Astrocyte of the cerebellum (primary cell): ENCODE results near the gene SLC18A3.

ENCODE experiments used
- DNase-seq: peaks from one replicate; pipeline ENCODE4 v3.0.0-alpha.2; 2011; ENCODE audit warnings: low read depth
- H3K4me3 ChIP-seq: 2 replicates; pipeline ENCODE4 v1.5.1; 2011; ENCODE audit warnings: mild to moderate bottlenecking, low read depth, low read length, moderate library complexity
- in situ Hi-C: cut with HindIII; loops from 2 replicates; pipeline ENCODE4 v1.10.0; 2017; ENCODE audit warnings: low sequenced_read_pairs
- TF ChIP-seq, protein P1 (sequence below): IDR thresholded peaks from 2 replicates; pipeline ENCODE4 v1.5.1; 2012; ENCODE audit warnings: low read length, low read depth, moderate library complexity, mild to moderate bottlenecking; ENCODE audit errors: missing control alignments

SLC18A3 gene

DNA sequence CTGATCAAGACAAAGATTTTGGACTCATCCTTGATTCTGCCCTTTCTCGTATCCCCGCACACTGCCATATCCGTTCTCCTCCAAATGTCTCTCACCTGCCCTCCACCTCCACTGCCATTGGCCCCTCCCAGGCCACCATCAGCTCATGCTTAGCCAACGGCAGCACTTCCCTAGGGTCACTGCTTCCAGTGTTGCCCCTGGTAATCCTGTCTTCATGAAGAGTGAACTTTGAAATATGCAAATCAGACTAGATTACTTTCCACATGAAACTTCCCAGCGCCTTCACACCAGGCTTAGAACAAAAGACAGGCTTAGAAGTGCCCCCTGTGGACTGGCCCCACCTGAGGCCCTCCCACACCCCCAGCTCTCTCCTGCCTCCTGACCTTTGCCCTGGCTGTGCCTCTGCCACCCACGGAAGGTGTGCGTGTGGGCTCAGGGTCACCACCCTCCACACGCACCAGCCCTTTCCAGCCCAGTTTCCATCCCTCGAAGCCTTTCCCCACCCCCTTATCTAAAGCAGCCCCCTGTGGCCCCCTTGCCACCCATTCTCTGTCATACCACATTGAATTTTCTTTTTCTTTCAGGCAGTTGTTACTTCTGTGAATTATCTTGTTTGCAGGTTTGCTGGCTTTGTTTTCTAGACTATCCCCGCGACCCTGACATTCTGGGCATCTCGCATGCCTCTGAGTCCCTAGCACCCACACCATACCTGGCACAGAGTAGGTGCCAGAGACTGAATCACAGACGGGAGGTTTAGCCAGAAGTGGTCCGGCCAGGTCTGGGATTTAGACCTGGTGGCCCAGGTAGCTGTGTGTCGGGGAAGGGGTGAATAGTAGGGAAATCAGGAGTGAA is 42.5 kb downstream of the SLC18A3 start:
- TF ChIP-seq, protein P1, sequence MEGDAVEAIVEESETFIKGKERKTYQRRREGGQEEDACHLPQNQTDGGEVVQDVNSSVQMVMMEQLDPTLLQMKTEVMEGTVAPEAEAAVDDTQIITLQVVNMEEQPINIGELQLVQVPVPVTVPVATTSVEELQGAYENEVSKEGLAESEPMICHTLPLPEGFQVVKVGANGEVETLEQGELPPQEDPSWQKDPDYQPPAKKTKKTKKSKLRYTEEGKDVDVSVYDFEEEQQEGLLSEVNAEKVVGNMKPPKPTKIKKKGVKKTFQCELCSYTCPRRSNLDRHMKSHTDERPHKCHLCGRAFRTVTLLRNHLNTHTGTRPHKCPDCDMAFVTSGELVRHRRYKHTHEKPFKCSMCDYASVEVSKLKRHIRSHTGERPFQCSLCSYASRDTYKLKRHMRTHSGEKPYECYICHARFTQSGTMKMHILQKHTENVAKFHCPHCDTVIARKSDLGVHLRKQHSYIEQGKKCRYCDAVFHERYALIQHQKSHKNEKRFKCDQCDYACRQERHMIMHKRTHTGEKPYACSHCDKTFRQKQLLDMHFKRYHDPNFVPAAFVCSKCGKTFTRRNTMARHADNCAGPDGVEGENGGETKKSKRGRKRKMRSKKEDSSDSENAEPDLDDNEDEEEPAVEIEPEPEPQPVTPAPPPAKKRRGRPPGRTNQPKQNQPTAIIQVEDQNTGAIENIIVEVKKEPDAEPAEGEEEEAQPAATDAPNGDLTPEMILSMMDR, result no peak
- in situ Hi-C loops, result no loop called here

DNA sequence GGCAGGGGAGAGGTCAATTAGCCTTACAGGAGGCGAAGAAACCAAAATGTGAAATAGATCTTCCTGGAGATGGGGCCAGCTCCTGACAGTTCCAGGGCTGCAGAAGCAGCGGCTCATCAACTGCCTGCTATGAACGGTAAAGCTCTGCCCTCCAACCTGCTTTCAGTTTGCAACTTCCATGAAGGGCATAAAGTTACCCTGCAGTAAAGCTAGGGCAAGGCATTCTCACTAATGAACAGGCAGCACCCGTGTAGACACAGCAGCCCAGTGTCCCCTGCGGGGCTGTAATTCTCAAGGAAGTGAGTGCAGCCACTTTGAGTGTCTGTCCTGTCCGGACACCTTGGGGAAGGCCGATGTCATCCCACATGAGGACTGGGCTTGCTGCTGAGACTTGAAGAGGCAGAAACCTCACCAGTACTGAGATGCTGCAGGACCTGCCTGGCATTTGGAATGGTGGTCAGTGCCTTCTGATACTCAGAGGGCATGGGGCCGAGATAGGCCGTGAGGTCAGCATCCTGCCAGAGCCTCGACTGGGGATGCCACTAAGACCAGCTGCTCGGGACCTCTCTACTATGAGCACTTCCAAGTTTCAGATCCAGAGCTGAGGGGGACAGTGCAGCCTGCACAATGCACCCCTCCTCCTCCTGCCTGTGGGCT is 43.3 kb downstream of the SLC18A3 start:
- DNase-seq, result no peak
- TF ChIP-seq, protein P1, result no peak
- no peak overlapping the region for H3K4me3 ChIP-seq
- in situ Hi-C loops, result no loop called here

More for the DNA sequence above, 42.5 kb downstream of the SLC18A3 start:
- no peak for DNase-seq
- no peak overlapping the region for H3K4me3 ChIP-seq

DNA sequence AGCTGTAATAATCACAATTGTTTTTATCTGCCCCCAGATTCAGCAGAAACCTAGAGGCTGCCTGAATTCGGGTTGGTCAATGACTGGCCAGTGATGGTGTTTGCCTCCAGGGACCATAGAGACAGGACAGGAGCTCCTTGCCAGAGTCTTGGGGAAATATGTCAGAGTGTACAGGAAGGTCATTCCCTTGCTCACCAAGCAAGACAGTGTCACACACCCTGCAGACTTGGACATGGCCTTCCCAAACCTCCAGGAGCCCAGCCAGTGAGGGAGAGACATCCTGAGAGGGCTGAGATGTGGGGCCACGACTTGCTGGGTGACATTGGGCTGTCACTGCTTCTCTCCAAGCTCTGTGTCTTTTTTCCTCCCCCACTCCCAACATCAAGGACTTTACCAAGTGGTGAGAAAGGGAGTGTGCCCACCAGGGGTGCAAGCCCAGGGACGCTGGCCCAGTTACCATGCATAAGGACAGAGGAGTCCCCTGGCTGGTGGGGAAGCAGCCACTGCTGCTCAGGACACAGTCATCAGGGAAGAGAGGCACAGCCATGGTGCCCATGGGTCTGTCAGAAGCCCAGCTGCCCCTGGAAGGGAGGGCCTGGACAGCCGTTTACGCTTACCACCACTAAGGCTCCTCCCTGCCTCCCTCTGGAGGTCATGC is 44.1 kb downstream of the SLC18A3 start:
- in situ Hi-C loops, result no loop called here
- DNase-seq, result no peak
- TF ChIP-seq, protein P1, result no peak
- no peak overlapping the region for H3K4me3 ChIP-seq

- in situ Hi-C loops, result loop anchor here (5.0 kb wide), 1 partner anchor 37 kb away; no protein-coding TSS in a partner anchor
- TF ChIP-seq, protein P1, result no peak
- no peak overlapping the region for H3K4me3 ChIP-seq
- no peak for DNase-seq
Observed at GRCh38 chr10:49655099-49655498, 45.0 kb downstream of the SLC18A3 start.

DNA sequence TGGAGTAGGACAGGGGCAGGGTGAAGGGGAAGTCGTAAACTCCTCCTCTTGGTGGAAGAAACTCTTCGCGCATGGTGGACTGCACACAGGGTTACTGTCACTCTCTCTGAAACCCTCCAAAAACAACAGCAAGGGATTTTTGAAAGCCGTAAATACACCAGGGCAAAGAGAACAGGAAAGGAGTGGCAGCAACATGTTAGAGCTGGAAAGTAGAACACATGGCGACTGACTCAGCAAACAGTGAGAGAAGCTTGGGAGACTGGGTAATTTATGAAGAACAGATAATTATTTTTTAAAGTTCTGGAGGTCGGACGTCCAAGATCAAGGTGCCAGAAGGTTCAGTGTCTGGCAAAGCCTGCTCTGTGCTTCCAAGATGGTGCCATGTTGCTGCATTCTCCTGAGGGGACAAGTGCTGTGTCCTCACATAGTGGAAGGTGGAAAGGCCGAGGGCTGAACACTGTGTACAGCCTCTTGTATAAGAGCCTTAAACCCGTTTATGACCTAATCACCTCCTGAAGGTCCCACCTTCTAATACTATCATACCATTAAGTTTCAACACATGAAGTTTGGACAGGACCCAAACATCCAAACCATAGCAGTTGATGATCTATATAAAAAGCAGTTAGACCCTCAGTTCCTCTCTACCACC is 46.9 kb downstream of the SLC18A3 start:
- in situ Hi-C loops, result loop anchor here (5.0 kb wide), 1 partner anchor 35 kb away; no protein-coding TSS in a partner anchor
- TF ChIP-seq, protein P1, result no peak
- DNase-seq, result no peak
- H3K4me3 ChIP-seq, result no peak overlapping the region

- no peak for DNase-seq
- TF ChIP-seq, protein P1, result no peak
- no peak overlapping the region for H3K4me3 ChIP-seq
- in situ Hi-C loops, result loop anchor here (5.0 kb wide), 1 partner anchor 35 kb away; no protein-coding TSS in a partner anchor
Observed at GRCh38 chr10:49657606-49658005, 47.5 kb downstream of the SLC18A3 start.
